Islet of Langerhans (tissue), 1 donor: Measurements from ENCODE around the gene LAIR2.

ENCODE experiments used
- FAIRE-seq: peaks from one replicate; lab custom pipeline; 2011; peaks lifted over from hg19 to GRCh38; lab: Jason Lieb, UNC

LAIR2 gene, protein sequence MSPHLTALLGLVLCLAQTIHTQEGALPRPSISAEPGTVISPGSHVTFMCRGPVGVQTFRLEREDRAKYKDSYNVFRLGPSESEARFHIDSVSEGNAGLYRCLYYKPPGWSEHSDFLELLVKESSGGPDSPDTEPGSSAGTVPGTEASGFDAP

GRCh38 chr19:54502518-54503048 is at the start of gene LAIR2:
TSS of gene LAIR2 (plus strand) at chr19:54502831. CDS start at chr19:54502919, 88 bp downstream.
- no peak for FAIRE-seq

GRCh38 chr19:54453921-54454780 is 48.5 kb upstream of the LAIR2 start:
- no peak for FAIRE-seq

GRCh38 chr19:54454781-54455675 is 47.6 kb upstream of the LAIR2 start:
- no peak for FAIRE-seq

- no peak for FAIRE-seq
Measured at GRCh38 chr19:54455786-54456422, 46.7 kb upstream of the LAIR2 start.

- no peak for FAIRE-seq
Measured at GRCh38 chr19:54456423-54457373, 45.9 kb upstream of the LAIR2 start.

- FAIRE-seq = no peak
Measured at GRCh38 chr19:54457773-54458647, 44.6 kb upstream of the LAIR2 start.

GRCh38 chr19:54458648-54459281 is 43.9 kb upstream of the LAIR2 start:
- FAIRE-seq = no peak

- FAIRE-seq = no peak
Measured at GRCh38 chr19:54459282-54460229, 43.1 kb upstream of the LAIR2 start.

DNA sequence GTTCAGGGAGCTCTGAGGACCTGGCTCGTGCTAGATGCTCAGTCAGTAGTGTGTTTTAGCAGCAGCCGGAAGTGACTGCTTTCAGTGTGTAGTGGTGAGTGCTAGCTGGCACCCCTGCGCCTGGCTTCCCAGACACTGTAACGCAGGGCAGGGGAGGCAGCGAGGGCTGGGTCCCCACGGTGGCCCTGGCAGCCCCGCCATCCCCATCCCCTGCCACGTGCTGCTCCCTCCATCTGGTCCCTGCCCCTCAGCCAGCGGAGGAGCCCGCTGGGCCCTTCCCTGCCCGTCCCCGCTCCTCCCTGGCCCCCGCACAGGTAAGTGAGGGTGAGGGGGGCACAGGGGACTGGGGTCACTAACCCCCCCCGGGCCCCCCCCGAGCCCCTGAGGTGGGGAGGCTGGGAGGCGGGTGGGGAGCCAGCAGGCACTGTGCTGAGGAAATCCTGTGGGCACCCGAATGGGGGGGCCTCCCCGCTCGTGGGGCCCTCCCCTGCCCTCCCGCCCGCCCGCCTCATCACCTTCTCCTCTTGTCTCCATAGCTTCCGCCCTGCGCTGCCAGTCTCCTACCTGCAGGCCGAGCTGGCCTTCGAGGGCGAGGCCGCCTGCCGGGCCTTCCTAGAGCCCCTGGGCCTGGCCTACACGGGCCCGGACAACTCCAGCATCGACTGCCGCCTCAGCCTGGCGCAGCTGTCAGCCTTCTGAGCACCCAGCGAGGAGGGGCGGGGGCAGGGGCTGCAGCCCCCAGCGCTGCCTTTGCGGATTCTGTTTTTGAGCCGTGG is 42.2 kb upstream of the LAIR2 start:
- no peak for FAIRE-seq

- no peak for FAIRE-seq
Measured at GRCh38 chr19:54461210-54461609, 41.4 kb upstream of the LAIR2 start.

GRCh38 chr19:54461613-54462012 is 41.0 kb upstream of the LAIR2 start:
- FAIRE-seq = no peak

- FAIRE-seq = no peak
Measured at GRCh38 chr19:54462047-54462654, 40.5 kb upstream of the LAIR2 start.

GRCh38 chr19:54462655-54463530 is 39.7 kb upstream of the LAIR2 start:
- no peak for FAIRE-seq

DNA sequence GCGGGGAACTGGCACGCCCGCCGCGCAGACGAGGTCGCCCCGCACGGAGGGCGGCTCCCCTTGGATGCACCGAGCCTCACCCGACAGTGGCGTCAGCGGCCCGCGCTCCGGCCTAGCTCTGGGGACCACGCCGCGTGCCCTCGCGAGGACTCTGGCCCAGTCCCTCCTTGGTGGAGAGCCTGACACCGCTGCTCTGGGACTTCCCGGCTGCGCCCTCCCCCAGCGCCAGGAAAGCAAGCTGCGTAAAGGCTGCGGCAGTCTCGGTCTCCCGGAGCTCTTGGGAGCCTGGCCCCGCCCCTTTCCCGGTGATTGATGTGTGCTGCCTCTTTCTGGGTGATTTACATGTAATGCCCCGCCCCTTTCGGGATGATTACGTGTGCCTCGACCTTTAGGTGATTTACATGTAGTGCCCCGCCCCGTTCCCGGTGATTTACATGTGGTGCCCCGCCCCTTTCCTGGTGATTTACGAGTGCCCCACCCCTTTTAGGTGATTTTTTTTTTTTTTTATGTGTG is 39.0 kb upstream of the LAIR2 start, which contains the start of gene LENG9:
Gene LENG9 (minus strand): TSS at position 248 of the 513 bp plus-strand sequence. CDS start 252 bp downstream, outside the sequence.
- no peak for FAIRE-seq

DNA sequence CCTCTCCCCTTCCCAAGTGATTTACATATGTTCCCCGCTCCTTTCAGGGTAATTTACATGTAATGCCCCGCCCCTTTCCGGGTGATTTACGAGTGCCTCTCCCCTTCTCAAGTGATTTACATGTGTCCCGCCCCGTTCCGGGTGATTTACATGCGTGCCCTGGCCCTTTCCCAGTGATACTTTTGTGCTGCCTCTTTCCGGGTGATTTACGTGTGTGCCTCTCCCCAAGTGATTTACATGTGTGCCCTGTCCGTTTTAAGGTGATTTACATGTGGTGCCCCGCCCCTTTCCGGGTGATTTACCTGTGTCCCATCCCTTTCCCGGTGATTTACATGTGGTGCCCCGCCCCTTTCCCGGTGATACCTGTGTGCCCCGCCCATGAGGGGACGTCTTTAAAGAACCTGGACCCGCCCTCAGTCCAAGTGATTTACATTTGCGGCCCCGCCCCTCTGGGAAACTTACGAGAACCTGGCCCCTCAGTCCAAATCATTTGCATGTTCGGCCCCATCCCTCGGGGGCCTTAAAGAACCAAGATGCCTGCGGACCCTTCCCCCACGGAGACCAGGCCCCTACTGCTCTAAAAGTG is 38.5 kb upstream of the LAIR2 start:
- FAIRE-seq = peak; percentile 96
